Gastrocnemius medialis (tissue), 4 donors: Measurements from ENCODE around the gene TM9SF1.

Source experiments
- CTCF ChIP-seq, 5 experiments: fragments of 450-650 bp in 3 of 5; fragments of 200-600 bp in 2 of 5; sonication (generic) in 2 of 5; IDR thresholded peaks in 4 of 5; conservative IDR thresholded peaks in 1 of 5; 1 replicate in 4 of 5; 2 replicates in 1 of 5; pipeline ENCODE4 v1.5.1; 2016 to 2019; ENCODE audit warnings: antibody characterized with exemption in 5 of 5, mild to moderate bottlenecking in 3 of 5, moderate library complexity in 3 of 5
- POLR2A ChIP-seq, 2 donors: fragments of 450-650 bp; IDR thresholded peaks; one replicate each; pipeline ENCODE4 v1.6.1; 2017; ENCODE audit warnings: antibody characterized with exemption in 2 of 2, mild to moderate bottlenecking in 2 of 2, moderate library complexity in 2 of 2

GRCh38 chr14:24189059-24189375, 6.2 kb downstream of the TM9SF1 start:
- TF ChIP-seq POLR2A (IDR thresholded peaks at IDR 0.05) (no peak), CTCF (IDR thresholded peaks at IDR 0.05 in 4 of 5, conservative IDR thresholded peaks at IDR 0.05 in 1 of 5) (no peak)
